GM10248 (cell line): ENCODE measurements around the gene STK40.

Experiments
- CTCF ChIA-PET: fragments of 300-600 bp; sonication (Branson Sonifier 250); formaldehyde crosslinking; extraction: SDS; loops from one replicate; lab custom pipeline; 2021; ENCODE audit warnings: antibody characterized with exemption; lab: Yijun Ruan, JAX
- POLR2A ChIA-PET: fragments of 350-650 bp; sonication (Branson Sonifier 250); formaldehyde crosslinking; extraction: SDS; loops from one replicate; lab custom pipeline; 2020; ENCODE audit warnings: antibody characterized with exemption; lab: Yijun Ruan, JAX
- DNase-seq: peaks from one replicate; pipeline ENCODE4 v3.0.0; 2012; ENCODE audit errors: extremely low spot score
- TF ChIP-seq, protein P1 (sequence below): IDR thresholded peaks from 2 replicates; pipeline ENCODE4 v1.5.1; 2012; ENCODE audit warnings: mild to moderate bottlenecking, low read depth; ENCODE audit errors: extremely low read depth, missing control alignments, control extremely low read depth

Gene STK40

DNA sequence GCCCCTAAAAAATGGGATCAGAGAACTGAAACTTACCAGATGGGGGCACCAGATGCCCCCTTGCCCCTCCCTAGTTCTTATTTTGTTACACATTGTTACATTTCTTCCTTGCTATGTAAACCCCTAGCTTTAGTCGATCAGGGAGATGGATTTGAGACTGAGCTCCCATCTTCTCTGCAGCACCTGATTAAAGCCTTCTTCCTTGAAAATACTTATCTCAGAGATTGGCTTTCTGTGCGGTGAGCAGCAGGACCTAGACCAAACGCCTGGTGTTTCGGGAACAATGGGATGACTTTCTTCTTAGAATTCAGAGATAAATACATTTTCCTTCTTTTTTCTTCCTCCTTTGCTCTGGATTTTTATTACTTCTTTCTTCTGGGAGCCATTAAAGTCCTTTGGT, 28.7 kb upstream of the STK40 start:
- CTCF ChIA-PET, result interaction anchor here (1.1 to 1.3 kb wide), 3 partner anchors 10 to 45 kb away, joined by 3 read pairs; no protein-coding TSS in a partner anchor
- POLR2A ChIA-PET, result no interaction called here
- TF ChIP-seq, protein P1, sequence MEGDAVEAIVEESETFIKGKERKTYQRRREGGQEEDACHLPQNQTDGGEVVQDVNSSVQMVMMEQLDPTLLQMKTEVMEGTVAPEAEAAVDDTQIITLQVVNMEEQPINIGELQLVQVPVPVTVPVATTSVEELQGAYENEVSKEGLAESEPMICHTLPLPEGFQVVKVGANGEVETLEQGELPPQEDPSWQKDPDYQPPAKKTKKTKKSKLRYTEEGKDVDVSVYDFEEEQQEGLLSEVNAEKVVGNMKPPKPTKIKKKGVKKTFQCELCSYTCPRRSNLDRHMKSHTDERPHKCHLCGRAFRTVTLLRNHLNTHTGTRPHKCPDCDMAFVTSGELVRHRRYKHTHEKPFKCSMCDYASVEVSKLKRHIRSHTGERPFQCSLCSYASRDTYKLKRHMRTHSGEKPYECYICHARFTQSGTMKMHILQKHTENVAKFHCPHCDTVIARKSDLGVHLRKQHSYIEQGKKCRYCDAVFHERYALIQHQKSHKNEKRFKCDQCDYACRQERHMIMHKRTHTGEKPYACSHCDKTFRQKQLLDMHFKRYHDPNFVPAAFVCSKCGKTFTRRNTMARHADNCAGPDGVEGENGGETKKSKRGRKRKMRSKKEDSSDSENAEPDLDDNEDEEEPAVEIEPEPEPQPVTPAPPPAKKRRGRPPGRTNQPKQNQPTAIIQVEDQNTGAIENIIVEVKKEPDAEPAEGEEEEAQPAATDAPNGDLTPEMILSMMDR, result no peak
- DNase-seq, result no peak

DNA sequence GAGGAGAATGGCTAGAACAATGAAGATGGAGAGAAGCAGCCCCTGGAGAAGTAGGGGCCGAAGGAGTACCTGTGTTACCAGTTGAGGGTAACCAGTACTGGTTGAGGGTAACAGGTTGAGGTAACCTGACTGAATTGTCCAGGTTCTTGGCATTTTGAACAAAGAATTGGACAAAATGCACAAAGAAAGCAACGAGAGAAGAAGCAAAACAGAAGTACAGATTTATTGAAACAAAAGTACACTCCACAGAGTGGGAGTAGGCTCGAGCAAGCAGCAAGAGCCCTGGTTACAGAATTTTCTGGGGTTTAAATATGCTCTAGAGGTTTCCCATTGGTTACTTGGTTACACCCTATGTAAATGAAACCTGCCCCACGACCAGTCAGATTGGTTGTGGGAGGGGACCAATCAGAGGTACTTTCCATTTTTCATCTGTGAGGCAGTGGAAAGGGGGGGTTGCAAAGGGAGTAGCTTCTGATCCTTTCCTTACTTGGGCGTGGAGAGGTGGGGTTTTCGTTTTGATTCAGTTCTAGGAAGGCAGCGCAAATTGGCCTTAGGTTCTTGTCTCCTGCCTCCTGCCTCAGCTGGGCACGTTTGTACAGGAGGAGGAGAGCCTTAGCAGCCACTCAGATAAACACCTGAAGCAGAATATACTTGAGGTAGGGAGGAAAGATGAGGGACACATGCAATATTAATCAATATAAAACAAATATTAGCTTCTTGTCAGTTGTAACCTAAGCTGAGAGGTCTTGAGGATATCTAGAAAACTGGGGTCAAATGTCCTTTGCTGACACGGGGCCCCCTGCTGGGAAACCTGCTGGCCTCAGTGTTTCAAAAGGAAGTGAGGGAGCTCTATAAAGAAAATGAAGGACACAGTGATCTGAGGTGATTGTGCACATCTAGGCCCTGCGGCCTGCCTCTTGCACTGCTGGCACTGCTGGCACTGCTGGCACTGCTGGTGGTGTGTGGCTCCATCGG, 26.2 kb upstream of the STK40 start:
- CTCF ChIA-PET, result interaction anchor here (1.0 to 2.6 kb wide), 7 partner anchors 8 to 263 kb away, joined by 3 to 12 read pairs (median 4); partner anchors contain the start of gene TRAPPC3

DNA sequence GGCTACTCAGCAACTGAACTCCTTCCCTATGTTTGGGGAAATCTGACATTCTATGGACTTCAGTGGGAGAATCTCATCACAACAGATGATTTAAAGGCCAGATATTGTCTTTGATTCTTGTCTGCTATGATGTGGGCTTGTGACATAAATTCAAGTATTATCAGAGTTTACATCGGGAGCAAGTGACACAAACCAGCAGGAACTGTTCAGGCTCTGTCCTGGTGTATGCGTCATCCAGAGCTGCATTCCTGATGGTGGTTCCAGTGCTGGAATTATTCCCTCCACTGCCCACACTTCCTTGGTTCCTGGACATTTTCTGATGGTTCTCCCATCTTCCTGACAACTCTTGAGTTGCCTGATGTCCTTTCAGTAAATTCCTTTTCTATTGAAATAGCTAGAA, 22.8 kb upstream of the STK40 start:
- no peak for DNase-seq
- ChIA-PET POLR2A (interaction anchor here (0.6 kb wide), 1 partner anchor 59 kb away, joined by 4 read pairs; no protein-coding TSS in a partner anchor), CTCF (interaction anchor here (1.5 kb wide), 1 partner anchor 11 kb away, joined by 3 read pairs; no protein-coding TSS in a partner anchor)
- TF ChIP-seq, protein P1, result no peak

More for the DNA sequence above, 26.2 kb upstream of the STK40 start:
- TF ChIP-seq, protein P1, result no peak
- POLR2A ChIA-PET, result interaction anchor here (1.5 kb wide), 1 partner anchor 11 kb away, joined by 4 read pairs; no protein-coding TSS in a partner anchor
- DNase-seq, result no peak

DNA sequence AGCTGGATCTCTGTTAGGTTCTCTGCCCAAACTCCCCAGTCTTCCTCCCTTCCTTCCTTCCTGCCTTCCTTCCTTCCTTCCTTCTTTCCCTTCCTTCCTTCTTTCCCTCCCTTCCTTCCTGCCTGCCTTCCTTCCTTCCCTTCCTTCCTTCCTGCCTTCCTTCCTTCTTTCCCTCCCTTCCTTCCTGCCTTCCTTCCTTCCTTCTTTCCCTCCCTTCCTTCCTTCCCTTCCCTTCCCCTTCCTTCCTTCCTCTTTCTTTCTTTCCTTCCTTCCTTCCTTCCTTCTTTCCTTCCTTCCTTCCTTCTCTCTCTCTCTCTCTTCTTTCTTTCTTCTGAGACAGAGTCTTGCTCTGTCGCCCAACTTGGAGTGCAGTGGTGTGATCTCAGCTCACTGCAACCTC, 20.7 kb upstream of the STK40 start:
- POLR2A ChIA-PET, result no interaction called here
- TF ChIP-seq, protein P1, result no peak
- no peak for DNase-seq
- CTCF ChIA-PET, result interaction anchor here (1.2 kb wide), 1 partner anchor 38 kb away, joined by 4 read pairs; no protein-coding TSS in a partner anchor

DNA sequence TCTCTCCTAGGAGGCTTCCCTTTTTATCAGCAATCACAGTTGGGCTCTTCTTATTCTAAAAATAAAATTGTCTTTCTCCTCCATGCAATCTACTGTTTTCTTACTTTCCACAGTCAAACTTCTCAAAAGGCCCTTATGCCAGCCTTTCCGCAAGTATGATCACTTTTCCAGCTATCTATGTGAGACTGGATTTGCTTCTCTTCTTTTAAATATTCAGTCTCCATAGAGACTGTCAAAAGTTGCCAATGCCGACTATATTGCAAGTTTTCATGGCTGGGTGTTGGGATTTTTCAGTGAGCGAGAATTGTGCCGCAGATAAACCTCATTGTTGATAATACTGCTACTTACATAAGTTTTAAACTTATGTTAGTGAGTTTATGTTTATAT, 16.8 kb upstream of the STK40 start:
- no peak for DNase-seq
- TF ChIP-seq, protein P1, result no peak
- CTCF ChIA-PET, result interaction anchor here (1.3 to 1.8 kb wide), 2 partner anchors 17 to 60 kb away, joined by 5 to 6 read pairs; no protein-coding TSS in a partner anchor
- POLR2A ChIA-PET, result no interaction called here
